Astrocyte (in vitro differentiated cells and primary cell): ENCODE measurements around the gene SYTL2.

Experiments
- EZH2 ChIP-seq: IDR thresholded peaks from 2 replicates; pipeline ENCODE4 v1.6.1; 2012; ENCODE audit warnings: mild to moderate bottlenecking, low read length, inconsistent platforms; ENCODE audit not compliant: insufficient read depth
- TF ChIP-seq, protein P1 (sequence below): IDR thresholded peaks from 2 replicates; pipeline ENCODE4 v1.5.1; 2011; ENCODE audit warnings: low read depth, mild to moderate bottlenecking, inconsistent platforms, low read length, moderate library complexity; ENCODE audit not compliant: insufficient read depth

- TF ChIP-seq, protein P1, sequence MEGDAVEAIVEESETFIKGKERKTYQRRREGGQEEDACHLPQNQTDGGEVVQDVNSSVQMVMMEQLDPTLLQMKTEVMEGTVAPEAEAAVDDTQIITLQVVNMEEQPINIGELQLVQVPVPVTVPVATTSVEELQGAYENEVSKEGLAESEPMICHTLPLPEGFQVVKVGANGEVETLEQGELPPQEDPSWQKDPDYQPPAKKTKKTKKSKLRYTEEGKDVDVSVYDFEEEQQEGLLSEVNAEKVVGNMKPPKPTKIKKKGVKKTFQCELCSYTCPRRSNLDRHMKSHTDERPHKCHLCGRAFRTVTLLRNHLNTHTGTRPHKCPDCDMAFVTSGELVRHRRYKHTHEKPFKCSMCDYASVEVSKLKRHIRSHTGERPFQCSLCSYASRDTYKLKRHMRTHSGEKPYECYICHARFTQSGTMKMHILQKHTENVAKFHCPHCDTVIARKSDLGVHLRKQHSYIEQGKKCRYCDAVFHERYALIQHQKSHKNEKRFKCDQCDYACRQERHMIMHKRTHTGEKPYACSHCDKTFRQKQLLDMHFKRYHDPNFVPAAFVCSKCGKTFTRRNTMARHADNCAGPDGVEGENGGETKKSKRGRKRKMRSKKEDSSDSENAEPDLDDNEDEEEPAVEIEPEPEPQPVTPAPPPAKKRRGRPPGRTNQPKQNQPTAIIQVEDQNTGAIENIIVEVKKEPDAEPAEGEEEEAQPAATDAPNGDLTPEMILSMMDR, result no peak
- TF ChIP-seq EZH2, result no peak
These were observed 55.2 kb downstream of the SYTL2 start for GRCh38 chr11:85755701-85756100.
